CMK (cell line): ENCODE results near the gene STYX.
A peak's percentile ranks its signal among the peaks of the same experiment; 100 is the strongest.

Source experiments
- DNase-seq: peaks from one replicate; pipeline ENCODE4 v3.0.0-alpha.2; 2010; ENCODE audit warnings: low read depth

Gene STYX

GRCh38 chr14:52790011-52790755, 60.2 kb downstream of the STYX start:
- DNase-seq = no peak

- no peak for DNase-seq
Observed at GRCh38 chr14:52790756-52791222, 60.8 kb downstream of the STYX start.

GRCh38 chr14:52791223-52792096, 61.5 kb downstream of the STYX start, which contains the start of gene GNPNAT1:
GNPNAT1 (minus strand) TSS chr14:52791607; CDS start chr14:52784650, 6,957 bp downstream.
- peak; percentile 78 for DNase-seq

GRCh38 chr14:52792097-52792415, 62.1 kb downstream of the STYX start:
- DNase-seq = no peak

GRCh38 chr14:52793061-52793460, 63.1 kb downstream of the STYX start:
- DNase-seq = no peak

- no peak for DNase-seq
Observed at GRCh38 chr14:52797653-52798052, 67.7 kb downstream of the STYX start.

GRCh38 chr14:52798826-52799225, 68.9 kb downstream of the STYX start:
- DNase-seq = no peak

GRCh38 chr14:52801014-52801712, 71.2 kb downstream of the STYX start:
- no peak for DNase-seq

- DNase-seq = no peak
Observed at GRCh38 chr14:52802597-52802996, 72.6 kb downstream of the STYX start.

- DNase-seq = no peak
Observed at GRCh38 chr14:52806115-52806514, 76.1 kb downstream of the STYX start.

- DNase-seq = no peak
Observed at GRCh38 chr14:52808101-52808500, 78.1 kb downstream of the STYX start.

GRCh38 chr14:52821805-52822250, 91.9 kb downstream of the STYX start:
- no peak for DNase-seq

- no peak for DNase-seq
Observed at GRCh38 chr14:52824462-52824861, 94.5 kb downstream of the STYX start.
